NOMO-1 treated with DMSO at 0.1 percent for 48 hours (cell line): ENCODE data around the gene CAPN12.
A peak's percentile ranks its signal among the peaks of the same experiment; 100 is the strongest.
"Not testable (repeated sequence)": the region's sequence is repeated elsewhere in the genome, so short reads cannot be mapped to it uniquely, and the experiment has no call there.

Source experiments
- DNase-seq: peaks from one replicate; lab custom pipeline; 2025; ENCODE audit not compliant: unreplicated experiment; lab: John Stamatoyannopoulos, UW

The CAPN12 gene

DNA sequence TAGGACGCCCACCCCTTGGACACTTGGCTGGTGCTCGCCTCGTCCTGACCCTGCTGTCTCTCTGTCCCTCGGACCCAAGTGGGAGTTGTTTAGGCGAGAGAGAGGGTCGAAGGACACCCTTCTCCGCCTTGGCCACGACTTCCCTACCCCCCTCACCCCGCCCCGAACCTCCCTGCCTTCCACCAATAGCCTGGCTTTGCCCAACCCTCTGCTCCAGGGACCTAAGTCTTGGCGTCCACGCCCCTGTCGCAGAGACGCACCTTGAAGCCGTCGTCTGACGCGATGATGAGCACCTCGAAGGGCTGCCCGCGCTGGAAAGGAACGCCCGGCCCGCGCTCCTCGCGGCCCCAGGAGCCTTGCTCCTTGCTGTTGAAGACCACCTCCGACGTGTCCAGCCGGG lies 27.3 kb upstream of the CAPN12 start:
- DNase-seq = not testable (repeated sequence)

DNA sequence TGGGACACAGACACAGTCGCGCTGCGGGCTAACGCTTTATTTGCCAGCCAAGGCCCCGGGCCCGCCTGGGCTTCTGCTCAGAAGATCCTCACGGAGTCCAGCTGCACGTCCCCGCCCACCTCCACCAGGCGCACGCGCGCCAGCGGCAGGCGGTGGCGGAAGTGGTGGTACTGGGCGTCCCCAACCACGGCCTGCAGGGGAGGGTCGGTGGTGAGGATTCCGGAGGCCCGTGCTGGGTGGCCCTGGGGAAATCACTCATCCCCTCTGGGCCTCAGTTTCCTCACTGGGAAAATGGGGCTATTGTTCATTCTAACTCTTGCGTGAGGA lies 26.6 kb upstream of the CAPN12 start:
- DNase-seq = not testable (repeated sequence)

DNA sequence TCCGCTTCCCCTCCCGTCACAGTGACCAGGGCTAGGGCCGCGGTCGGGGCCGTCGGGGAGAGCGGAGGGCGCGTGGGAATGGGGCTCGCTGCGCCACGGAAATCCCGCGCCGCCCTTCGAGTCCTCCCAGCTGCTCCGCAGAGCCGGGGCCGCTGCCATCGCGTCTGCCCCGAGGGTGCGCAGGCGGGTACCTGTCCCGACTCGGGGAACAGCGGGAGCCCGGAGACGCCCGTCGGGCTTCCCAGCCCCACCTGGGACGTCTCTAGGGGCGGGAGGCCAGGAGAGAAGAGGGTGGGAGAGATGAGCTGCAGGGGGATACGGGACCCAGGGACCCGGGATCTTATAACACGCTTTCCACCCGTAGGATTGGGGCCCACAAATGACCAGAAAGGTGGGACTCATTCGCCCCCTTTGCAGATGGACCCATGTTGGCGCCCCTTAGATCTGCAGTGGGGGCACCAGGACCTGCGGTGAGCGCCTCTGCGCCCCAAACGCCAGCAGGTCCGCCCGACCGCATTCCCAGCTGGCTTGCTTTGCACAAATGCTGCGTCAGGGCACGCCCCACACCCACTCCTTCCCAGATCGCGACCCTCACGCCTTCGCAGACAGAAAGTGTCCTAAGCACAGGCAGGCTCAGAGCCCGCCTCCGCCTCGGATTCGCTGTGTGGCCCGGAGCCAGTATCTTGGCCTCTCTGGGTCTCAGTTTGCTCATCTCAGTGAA lies 26.1 kb upstream of the CAPN12 start:
- DNase-seq = not testable (repeated sequence)

DNA sequence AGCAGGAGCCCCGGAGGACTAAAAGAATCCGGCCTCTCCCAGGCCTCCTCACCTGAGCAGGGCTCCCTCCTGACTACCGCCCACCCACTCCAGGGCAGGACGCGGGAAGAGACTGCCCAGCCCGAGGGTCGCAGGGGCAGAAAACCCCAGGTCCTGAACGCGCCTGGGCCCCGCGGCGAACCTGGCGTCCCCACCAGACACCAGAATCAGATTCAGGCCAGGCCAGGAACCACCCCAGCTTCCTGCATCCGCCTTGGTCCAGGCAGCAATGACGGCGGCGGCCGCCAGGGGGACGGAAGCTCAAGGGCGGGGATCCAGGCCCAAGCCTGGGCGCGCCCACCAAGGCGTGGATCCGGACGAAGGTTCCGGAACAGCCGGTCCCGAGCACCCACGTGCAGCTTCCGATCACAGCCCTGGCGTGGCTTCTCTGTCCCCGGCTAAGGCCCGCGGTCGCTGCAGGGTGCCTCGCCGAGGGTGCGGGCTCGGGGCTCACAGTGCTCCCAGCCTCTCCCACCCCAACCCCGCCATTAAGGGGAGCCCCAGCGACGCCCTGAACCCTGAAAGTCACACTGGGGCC lies 25.4 kb upstream of the CAPN12 start:
- peak; percentile 59 for DNase-seq

DNA sequence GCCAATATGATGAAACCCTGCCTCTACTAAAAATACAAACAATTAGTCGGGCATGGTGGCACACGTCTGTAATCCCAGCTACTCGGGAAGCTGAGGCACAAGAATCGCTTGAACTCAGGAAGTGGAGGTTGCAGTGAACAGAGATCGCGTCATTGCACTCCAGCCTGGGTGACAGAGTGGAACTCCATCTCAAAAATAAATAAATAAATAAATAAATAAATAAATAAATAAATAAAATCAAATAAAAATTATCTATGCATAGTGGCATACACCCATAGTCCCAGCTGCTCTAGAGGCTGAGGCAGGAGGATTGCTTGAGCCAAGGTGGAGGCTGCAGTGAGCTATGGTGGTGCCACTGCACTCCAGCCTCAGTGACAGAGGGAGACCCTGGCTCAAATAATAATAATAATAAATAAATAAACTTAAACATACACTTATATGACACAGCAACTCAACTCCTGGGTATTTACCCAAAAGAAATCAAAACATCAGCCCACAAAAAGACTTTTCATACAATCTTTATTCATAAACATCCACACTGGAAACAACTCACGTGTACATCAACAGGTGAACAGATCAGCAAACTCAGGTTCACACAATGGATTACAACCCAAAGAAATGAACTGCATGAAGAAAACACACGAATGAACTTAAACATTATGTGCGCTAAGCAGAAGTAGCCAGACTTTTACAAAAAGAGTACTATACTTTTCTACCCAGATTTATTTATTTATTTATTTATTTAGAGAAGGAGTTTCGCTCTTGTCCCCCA lies 22.2 kb upstream of the CAPN12 start:
- no peak for DNase-seq

DNA sequence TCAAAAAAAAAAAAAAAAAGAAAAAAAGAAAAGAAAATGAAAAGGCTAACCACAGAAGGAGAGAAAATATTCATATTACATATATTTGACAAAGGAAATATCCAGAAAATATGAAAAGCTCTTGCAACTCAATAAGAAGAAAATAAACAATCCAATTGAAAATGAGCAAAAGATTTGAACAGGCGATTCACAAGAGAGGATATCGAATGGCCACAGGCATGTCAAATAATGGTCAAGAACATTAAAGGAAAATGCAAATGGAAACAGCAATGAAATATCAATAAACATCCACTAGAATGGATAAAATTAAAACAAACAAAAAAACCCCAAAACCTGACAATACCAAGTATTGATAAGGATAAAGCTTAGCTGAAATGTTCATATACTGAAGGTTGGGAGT lies 20.9 kb upstream of the CAPN12 start:
- no peak for DNase-seq

DNA sequence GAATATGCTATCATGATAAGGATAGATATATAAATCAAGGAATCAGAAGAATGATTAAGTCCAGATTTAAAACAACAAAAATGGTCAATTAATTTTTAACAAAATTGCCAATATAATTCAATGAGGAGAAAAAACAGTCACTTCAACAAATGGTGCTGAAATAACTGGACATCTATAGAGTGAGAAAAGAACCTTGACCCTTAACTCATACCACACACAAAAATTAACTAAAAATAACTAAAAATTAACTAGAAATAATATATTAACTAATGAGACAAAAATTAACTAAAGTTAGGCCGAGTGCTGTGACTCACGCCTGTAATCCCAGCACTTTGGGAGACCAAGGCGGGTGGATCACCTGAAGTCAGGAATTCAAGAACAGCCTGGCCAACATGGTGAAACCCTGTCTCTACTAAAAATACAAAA lies 19.5 kb upstream of the CAPN12 start:
- no peak for DNase-seq

DNA sequence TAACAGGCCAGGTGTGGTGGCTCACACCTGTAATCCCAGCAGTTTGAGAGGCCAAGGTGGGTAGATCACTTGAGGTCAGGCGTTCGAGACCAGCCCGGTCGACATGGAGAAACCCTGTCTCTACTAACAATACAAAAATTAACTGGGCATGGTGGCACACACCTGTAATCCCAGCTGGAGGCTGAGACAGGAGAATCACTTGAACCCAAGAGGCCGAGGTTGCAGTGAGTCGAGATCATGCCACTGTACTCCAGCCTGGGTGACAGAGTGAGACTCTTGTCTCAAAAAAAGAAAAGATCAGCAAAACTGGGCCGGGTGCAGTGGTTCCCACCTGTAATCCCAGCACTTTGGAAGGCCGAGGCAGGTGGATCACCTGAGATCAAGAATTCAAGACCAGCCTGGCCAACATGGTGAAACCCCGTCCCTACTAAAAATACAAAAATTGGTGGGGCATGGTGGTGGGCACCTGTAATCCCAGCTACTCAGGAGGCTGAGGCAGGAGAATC lies 17.7 kb upstream of the CAPN12 start:
- DNase-seq = not testable (repeated sequence)

DNA sequence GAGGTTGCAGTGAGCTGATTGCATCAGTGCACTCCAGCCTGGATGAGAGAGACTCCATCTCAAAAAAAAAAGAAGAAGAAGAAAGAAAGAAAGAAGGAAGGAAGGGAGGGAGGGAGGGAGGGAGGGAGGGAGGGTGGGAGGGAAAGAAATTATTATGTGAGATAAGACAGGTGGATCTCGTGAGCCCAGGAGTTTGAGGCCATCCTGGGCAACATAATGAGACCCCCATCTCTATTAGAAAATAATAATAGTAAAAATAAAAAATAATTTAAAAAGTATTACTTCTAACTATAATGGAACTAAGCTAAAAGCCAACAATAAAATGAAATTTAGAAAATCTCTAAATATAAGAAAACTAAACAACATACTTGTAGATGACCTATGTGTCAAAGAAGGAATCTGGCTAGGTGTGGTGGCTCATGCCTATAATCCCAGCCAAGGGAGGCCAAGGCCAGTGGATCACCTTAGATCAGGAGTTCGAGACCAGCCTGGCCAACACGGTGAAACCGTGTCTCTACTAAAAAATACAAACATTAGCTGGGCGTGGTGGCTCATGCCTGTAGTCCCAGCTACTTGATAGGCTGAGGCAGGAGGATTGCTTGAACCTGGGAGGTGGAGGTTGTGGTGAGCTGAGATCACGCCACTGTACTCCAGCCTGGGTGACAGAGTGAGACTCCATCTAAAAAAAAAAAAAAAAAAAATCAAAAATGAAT lies 16.7 kb upstream of the CAPN12 start:
- not testable (repeated sequence) for DNase-seq

DNA sequence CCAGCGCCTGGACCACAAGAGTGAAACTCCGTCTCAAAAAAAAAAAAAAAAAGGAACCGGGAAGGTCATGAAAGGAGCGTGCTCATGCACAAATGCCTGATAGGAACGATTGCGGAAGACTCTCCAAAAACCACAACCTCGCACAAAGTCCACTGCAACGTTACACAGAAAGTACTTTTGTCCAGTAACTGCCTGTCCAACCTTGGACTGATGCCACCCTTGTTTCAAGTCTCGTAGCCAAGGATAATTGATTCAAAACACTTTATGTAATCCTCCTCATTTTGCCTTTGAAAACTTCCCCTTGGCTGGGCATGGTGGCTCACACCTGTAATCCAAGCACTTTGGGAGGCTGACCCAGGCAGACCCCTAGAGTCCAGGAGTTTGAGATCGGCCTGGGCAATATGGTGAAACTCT lies 15.3 kb upstream of the CAPN12 start:
- DNase-seq = peak; percentile 39

DNA sequence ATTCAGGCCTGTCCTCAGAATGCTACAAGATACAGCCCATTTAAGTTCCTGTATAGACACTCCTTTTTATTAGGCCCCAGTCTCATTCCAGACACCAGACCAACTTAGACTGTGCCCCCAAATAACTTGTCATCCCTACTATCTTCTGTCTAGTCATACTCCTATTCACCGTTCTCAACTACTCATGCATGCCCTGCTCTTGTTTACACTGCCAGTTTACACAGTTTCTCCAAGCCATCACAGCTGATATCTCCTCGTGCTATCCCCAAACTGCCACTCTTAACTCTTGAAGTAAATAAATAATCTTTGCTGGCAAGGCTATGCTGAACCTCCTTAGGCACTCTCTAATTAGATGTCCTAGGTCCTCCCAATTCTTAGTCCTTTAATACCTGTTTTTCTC lies 9.9 kb upstream of the CAPN12 start:
- not testable (repeated sequence) for DNase-seq

DNA sequence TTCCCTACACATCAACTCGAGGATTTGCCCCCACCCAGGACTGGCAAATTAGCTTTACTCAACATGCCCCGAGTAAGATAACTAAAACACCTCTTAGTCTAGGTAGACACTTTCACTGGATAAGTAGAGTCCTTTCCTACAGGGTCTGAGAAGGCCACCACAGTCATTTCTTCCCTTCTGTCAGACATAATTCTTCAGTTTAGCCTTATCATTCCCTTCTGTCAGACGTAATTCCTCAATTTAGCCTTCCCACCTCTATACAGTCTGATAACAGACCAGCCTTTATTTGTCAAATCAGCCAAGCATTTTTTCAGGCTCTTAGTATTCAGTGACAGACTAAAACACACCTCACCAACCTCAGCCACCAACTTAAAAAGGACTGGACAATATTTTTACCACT lies 9.5 kb upstream of the CAPN12 start:
- DNase-seq = not testable (repeated sequence)

DNA sequence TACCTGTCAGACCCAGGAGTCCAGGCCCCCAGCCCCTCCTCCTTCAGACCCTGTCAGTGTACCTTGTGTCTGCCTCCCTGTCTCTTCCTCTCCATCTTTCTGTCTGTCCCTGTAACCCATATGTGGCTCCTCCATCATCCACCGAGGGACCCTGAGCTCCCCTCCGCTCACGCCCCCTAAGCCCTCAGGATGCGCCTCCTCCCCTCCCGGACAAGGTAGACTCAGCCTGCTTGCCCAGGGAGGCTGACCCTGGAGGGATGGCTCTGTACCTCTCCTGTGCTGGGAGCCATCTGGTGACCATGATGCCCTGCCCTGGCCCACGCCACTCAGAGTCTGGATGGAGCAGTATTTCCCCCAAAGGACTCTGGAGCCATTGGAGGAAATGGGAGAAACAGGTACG lies 1.0 kb upstream of the CAPN12 start:
- DNase-seq = no peak

DNA sequence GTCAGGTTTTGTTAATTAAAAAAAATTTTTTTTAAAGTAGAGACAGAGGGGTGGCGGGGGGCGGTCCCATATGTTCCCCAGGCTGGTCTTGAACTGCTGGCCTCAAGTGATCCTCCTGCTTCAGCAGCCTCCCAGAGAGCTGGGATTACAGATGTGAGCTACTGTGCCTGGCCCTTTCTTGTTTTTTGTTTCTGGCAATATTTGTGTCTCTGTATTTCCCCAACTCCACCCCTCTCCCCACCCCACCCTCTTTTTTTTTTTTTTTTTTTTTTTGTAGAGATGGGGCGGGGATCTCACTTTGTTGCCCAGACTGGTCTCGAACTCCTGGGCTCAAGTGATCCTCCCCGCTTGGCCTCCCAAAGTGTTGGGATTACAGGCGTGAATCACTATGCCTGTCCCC lies 600 bp upstream of the CAPN12 start:
- DNase-seq = no peak

DNA sequence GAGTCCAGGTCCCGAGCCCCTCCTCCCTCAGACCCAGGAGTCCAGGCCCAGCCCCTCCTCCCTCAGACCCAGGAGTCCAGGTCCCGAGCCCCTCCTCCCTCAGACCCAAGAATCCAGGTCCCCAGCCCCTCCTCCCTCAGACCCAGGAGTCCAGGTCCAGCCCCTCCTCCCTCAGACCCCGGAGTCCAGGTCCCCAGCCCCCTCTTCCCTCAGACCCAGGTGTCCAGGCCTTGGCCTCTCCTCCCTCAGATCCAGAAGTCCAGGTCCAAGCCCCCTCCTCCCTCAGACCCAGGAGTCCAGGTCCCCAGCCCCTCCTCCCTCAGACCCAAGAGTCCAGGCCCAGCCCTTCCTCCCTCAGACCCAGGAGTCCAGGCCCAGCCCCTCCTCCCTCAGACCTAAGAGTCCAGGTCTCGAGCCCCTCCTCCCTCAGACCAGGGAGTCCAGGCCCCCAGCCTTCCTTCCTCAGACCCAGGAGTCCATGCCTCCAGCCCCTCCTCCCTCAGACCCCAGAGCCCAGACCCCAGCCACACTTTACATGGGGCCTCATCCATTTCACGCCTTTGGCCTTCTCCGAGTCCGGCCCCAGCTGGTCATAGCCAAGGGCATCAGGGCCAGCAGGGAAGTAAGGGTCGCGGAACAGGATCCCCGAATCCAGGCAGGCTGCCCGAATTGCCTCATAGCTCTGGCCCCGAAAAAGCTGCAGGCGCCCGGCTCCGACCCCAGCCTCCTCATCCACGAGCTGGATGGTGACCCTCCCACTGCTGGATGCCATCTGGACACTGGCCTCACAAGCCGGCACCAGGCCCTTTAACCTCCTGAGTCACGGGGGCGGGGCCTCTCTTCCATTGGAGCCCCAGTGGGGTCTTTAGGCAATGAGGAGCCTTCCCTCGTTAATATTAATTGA lies 628 bp downstream of the CAPN12 start:
- DNase-seq = no peak

DNA sequence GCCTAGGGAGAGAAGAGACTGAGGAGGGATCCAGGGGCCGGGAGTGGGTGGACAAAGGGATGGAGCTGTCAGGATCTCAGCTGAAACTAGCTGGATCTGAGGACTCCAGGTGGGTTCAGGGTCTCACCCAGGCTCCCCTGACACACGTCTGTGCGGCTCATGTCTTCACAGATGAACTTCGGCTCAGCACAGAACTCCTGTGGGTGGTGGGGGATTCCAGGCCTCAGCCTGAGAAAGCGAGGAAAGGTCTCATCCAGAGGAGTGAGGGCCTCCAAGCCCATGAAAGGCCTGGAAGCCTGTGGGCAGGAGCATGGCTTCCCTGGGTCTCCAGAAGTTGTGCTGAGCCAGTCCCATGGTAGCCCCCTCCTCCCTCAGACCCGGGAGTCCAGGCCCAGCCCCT lies 1.4 kb downstream of the CAPN12 start:
- DNase-seq = no peak

DNA sequence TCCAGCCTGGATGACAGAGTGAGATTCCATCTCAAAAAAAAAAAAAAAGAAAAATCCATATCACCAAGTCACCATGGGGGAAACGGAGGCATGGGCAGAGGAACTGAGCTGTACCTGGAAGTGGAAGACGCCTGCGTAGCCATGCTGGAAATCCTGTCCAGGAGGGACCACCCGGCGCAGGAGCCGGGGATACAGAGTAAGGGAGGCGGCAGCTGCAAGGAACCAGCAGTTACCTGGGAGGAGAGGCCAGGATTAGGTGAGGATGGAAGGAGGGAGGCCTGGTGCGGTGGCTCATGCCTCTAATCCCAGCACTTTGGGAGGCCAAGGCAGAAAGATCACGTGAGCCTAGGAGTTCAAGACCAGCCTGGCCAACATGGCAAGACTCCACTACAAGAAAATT lies 2.0 kb downstream of the CAPN12 start:
- no peak for DNase-seq

DNA sequence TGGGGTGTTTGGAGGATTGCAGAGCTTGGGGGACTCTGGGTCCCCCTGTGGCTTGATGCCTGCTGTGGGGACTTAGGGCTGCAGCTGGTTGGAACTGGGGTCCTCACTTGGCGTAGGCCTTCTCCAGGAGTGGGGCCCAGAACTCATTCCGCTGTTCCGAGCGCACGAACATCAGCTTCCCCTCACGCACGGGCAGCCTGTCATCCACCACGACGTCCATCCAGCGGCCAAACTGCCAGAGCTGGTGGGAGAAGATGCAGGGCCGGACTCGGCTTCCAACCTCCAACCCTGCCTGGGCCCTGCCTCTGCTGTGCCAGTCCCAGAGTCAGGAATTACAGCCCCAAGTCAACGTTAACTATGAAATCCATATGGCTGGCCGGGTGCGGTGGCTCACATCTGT lies 2.6 kb downstream of the CAPN12 start:
- DNase-seq = no peak

DNA sequence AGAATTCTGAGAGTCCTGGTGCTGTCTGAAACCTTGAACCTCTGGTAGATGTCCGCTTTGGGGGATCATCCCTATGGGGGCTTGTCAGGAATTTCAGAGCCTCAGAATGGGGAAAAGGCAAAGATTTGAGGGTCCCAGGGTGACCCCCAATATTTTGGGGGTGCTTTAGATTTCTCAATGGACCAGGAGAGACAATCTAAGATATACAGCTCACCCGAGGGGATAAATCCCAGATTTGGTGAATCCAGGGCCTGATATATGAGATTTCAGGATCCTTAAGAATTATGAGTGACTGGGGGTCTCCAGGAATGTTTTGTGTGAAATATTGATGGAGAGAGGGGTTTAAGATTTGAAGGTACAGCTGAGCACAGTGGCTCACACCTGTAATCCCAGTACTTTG lies 3.3 kb downstream of the CAPN12 start:
- no peak for DNase-seq

DNA sequence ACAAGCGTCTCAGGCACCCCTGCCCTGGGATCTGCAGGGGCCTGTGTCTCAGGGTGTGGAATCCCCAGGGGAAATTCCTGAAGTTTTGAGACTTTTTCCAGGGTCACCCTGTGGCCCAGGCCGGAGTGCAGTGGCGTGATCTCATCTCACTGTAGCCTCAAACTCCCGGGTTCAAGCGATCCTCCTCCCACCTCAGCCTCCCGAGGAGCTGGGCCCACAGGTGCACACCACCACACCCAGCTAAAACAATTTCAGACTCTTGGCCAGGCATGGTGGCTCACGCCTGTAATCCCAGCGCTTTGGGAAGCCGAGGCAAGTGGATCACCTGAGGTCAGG lies 4.0 kb downstream of the CAPN12 start:
- DNase-seq = no peak
